Smooth muscle cell (in vitro differentiated cells): ENCODE results near the gene ZNF474. TPM values are rescaled to one million over a fixed set of nuclear protein-coding genes. Genes with fewer than 3 reads are reported as not detected.
A peak's percentile ranks its signal among the peaks of the same experiment; 100 is the strongest.

Experiments used
- DNase-seq: peaks from one replicate; lab custom pipeline; 2025; ENCODE audit not compliant: unreplicated experiment; lab: John Stamatoyannopoulos, UW
- H2AFZ ChIP-seq: fragments of 200-600 bp; sonication (generic); 2 replicates; pipeline ENCODE4 v1.6.0; 2016; ENCODE audit warnings: antibody characterized with exemption, low read depth, mild to moderate bottlenecking
- H3F3A ChIP-seq: fragments of 200-600 bp; sonication (generic); 2 replicates; pipeline ENCODE4 v1.6.0; 2017; ENCODE audit warnings: antibody characterized with exemption, low read depth
- H3K27ac ChIP-seq: fragments of 200-600 bp; sonication (generic); 2 replicates; pipeline ENCODE4 v1.5.1; 2016; ENCODE audit warnings: low read depth, mild to moderate bottlenecking
- H3K27me3 ChIP-seq: fragments of 200-600 bp; sonication (generic); 2 replicates; pipeline ENCODE4 v1.6.1; 2016; ENCODE audit warnings: low read depth, mild to moderate bottlenecking
- H3K36me3 ChIP-seq: fragments of 200-600 bp; sonication (generic); 2 replicates; pipeline ENCODE4 v1.5.1; 2016; ENCODE audit warnings: low read depth
- H3K4me1 ChIP-seq: fragments of 200-600 bp; sonication (generic); 2 replicates; pipeline ENCODE4 v1.5.1; 2016; ENCODE audit warnings: low read depth
- H3K4me2 ChIP-seq: fragments of 200-600 bp; sonication (generic); 2 replicates; pipeline ENCODE4 v1.6.0; 2016; ENCODE audit warnings: mild to moderate bottlenecking
- H3K4me3 ChIP-seq: fragments of 200-600 bp; sonication (generic); 2 replicates; pipeline ENCODE4 v1.5.1; 2016; ENCODE audit warnings: mild to moderate bottlenecking
- H3K79me2 ChIP-seq: fragments of 200-600 bp; sonication (generic); 2 replicates; pipeline ENCODE4 v1.6.0; 2016; ENCODE audit warnings: low read depth, mild to moderate bottlenecking
- H3K9ac ChIP-seq: fragments of 200-600 bp; sonication (generic); 2 replicates; pipeline ENCODE4 v1.6.0; 2016; ENCODE audit warnings: low read depth
- H3K9me3 ChIP-seq: fragments of 200-600 bp; sonication (generic); replicated peaks from 2 replicates; pipeline ENCODE4 v1.5.1; 2016; ENCODE audit warnings: low read depth
- H4K20me1 ChIP-seq: fragments of 200-600 bp; sonication (generic); 2 replicates; pipeline ENCODE4 v1.6.0; 2016; ENCODE audit warnings: low read depth
- CTCF ChIP-seq: fragments of 200-600 bp; sonication (generic); IDR thresholded peaks from 2 replicates; pipeline ENCODE4 v1.5.1; 2017; ENCODE audit warnings: borderline replicate concordance, mild to moderate bottlenecking, antibody characterized with exemption; ENCODE audit not compliant: insufficient read depth, poor library complexity, severe bottlenecking
- WGBS: methylation state at CpG from one replicate; pipeline ENCODE4 v1.1.7; 2016; ENCODE audit warnings: low lambda C conversion rate; 5-methylcytosine and 5-hydroxymethylcytosine counted together
- polyA plus RNA-seq: library from polyadenylated mRNA; unstranded; fragments of >200 nt; fragmentation: Nextera tagmentation; extraction: Ambion mirVana; gene quantifications from 2 replicates; pipeline ENCODE4 v1.2.1, GENCODE V29; 2016
- total RNA-seq: library from RNA; depleted of rRNA; stranded (reverse); fragments of >200 nt; gene quantifications from 2 replicates; pipeline ENCODE4 v1.2.3, GENCODE V29; 2014

The ZNF474 gene
- total and polyA plus RNA-seq, 2 experiments from 2014 or later, result 1.1 to 2.2 TPM

- no peak overlapping the region for H3K27ac ChIP-seq
- WGBS, result 83% methylated on average over 3 of the region's 3 CpGs
- no peaks in the 10 kb centered on the region for H4K20me1 ChIP-seq
- no peak overlapping the region for H2AFZ ChIP-seq
- no peak for TF ChIP-seq CTCF
- H3K9me3 ChIP-seq, result no peaks in the 10 kb centered on the region
- no peak for DNase-seq
- no peak overlapping the region for H3K4me3 ChIP-seq
- H3F3A ChIP-seq, result no peaks in the 10 kb centered on the region
- H3K4me2 ChIP-seq, result no peak overlapping the region
- no peaks in the 10 kb centered on the region for H3K79me2 ChIP-seq
- H3K9ac ChIP-seq, result no peak overlapping the region
- no peaks in the 10 kb centered on the region for H3K27me3 ChIP-seq
- H3K4me1 ChIP-seq, result no peaks in the 10 kb centered on the region
- H3K36me3 ChIP-seq, result no peaks in the 10 kb centered on the region
These were observed 60.8 kb downstream of the ZNF474 start for GRCh38 chr5:122190156-122190555.

- Histone ChIP-seq H2AFZ (no peak overlapping the region), H3K27ac (no peak overlapping the region), H3K79me2 (no peaks in the 10 kb centered on the region), H3K4me3 (peak overlapping the region; percentile 21), H3K9ac (no peak overlapping the region), H3K27me3 (no peaks in the 10 kb centered on the region), H3K4me1 (no peaks in the 10 kb centered on the region), H3K9me3 (no peaks in the 10 kb centered on the region), H3K36me3 (no peaks in the 10 kb centered on the region), H3F3A (no peaks in the 10 kb centered on the region), H4K20me1 (no peaks in the 10 kb centered on the region), H3K4me2 (peak overlapping the region; percentile 72)
- no peak for DNase-seq
- TF ChIP-seq CTCF, result peak; percentile 68
- WGBS, result 47% methylated on average over 8 of the region's 8 CpGs
These were observed 63.5 kb downstream of the ZNF474 start for GRCh38 chr5:122192497-122193496.

GRCh38 chr5:122195802-122196394 is 66.6 kb downstream of the ZNF474 start:
- no peak for DNase-seq
- Histone ChIP-seq H3K79me2 (no peaks in the 10 kb centered on the region), H3K36me3 (no peaks in the 10 kb centered on the region), H4K20me1 (no peaks in the 10 kb centered on the region), H3K4me1 (peaks cover 11% of the 10 kb centered on the region), H3K4me3 (no peak overlapping the region), H3K27ac (no peak overlapping the region), H3K9ac (no peak overlapping the region), H2AFZ (no peak overlapping the region), H3K4me2 (no peak overlapping the region), H3F3A (no peaks in the 10 kb centered on the region), H3K9me3 (no peaks in the 10 kb centered on the region), H3K27me3 (no peaks in the 10 kb centered on the region)
- WGBS, result 37% methylated on average over 3 of the region's 3 CpGs
- peak; percentile 62 for TF ChIP-seq CTCF
